Bronchial epithelial cell (primary cell): Measurements from ENCODE around the gene ITGB1BP1. TPM values are rescaled to one million over a fixed set of nuclear protein-coding genes. Genes with fewer than 3 reads are reported as not detected.

Source experiments
- DNase-seq: peaks from one replicate; pipeline ENCODE4 v3.0.0-alpha.2; 2010; ENCODE audit warnings: low read depth
- FAIRE-seq: peaks from 2 replicates; lab custom pipeline; 2011; peaks lifted over from hg19 to GRCh38; lab: Jason Lieb, UNC
- H3K27me3 ChIP-seq: 2 replicates; pipeline ENCODE4 v1.5.1; 2011; ENCODE audit warnings: low read length; ENCODE audit not compliant: control insufficient read depth, insufficient read depth
- H3K36me3 ChIP-seq: 2 replicates; pipeline ENCODE4 v1.5.1; 2011; ENCODE audit warnings: low read length; ENCODE audit not compliant: control insufficient read depth, insufficient read depth
- H3K4me3 ChIP-seq: 2 replicates; pipeline ENCODE4 v1.5.1; 2011; ENCODE audit warnings: mild to moderate bottlenecking, low read depth, low read length, control low read depth
- CTCF ChIP-seq: IDR thresholded peaks from 2 replicates; pipeline ENCODE4 v1.5.1; 2011; ENCODE audit warnings: mild to moderate bottlenecking, moderate library complexity, low read length, control low read depth, inconsistent platforms; ENCODE audit not compliant: insufficient read depth, severe bottlenecking
- total RNA-seq: library from RNA; depleted of rRNA; stranded (reverse); fragments of >200 nt; gene quantifications from 2 replicates; pipeline ENCODE4 v1.2.1, GENCODE V29; 2014

Gene ITGB1BP1
- total RNA-seq, 1 donor from 2014 or later = 18.7 TPM

DNA sequence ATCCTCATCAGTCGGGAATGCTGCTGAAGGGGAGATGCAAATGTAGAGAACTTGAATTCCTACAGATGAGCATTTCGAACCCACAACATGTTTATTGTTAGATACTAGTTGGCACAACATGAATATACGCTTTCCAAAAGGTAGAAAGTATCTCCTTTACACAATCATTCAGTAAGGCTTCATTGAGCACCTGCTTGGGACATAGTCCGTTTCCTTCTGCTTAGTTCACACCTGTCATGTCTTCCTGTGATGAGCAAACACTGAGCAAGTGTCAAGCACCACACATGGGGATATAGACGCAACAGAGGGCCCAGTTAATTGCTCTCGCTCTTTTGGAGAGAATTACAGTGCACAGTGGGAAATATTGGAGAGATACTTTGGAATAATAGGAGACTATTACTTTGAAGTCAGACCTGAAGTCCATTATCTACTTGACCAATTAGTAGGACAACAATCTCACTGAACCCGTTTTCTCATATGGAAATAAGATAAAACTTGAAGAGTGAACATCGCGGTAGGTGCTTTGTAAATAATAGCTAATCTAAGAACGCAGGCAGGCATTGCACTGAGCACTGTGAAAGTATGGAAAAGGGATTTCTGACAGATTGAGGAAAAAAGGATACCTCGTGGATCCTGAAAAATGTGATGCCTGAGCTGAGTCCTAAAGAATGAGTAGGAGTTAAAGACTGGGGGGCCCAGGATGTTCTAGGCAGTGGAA is 1.3 kb upstream of the ITGB1BP1 start:
- DNase-seq (no peak), FAIRE-seq (no peak)
- no peak for TF ChIP-seq CTCF
- H3K4me3 ChIP-seq = peak overlapping the region; percentile 83
- H3K27me3 ChIP-seq = no peaks in the 10 kb centered on the region
- peaks cover 2% of the 10 kb centered on the region for H3K36me3 ChIP-seq

- H3K4me3 ChIP-seq = peak overlapping the region; percentile 83
- FAIRE-seq (no peak), DNase-seq (peak; percentile 33)
- TF ChIP-seq CTCF = no peak
- no peaks in the 10 kb centered on the region for H3K27me3 ChIP-seq
- H3K36me3 ChIP-seq = no peaks in the 10 kb centered on the region
These were observed 569 bp upstream of the ITGB1BP1 start for GRCh38 chr2:9423922-9424272.

GRCh38 chr2:9422321-9423099 is 818 bp downstream of the ITGB1BP1 start:
- Histone ChIP-seq H3K4me3 (peak overlapping the region; percentile 83), H3K27me3 (no peaks in the 10 kb centered on the region), H3K36me3 (peaks cover 1% of the 10 kb centered on the region)
- FAIRE-seq (no peak), DNase-seq (no peak)
- TF ChIP-seq CTCF = no peak

DNA sequence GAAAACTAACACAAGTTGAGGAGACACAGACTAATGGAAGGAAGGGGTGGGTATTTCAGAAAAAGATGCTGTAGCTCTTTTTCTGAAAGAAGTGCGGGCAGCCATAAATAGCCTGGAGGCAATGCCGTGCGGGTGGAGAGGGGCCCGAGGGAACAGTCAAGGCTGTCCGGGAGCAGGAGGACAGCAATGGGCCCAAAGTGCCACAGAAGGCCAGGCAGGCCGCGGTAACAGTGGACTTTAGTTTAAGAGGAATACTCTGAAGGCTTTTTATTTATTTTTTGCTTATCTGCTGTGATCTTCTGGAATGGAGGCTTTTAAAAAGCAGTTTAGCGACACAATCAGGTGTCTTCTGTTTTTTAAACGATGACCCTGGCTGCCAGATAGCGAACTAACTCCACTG is 2.8 kb downstream of the ITGB1BP1 start:
- H3K4me3 ChIP-seq = no peak overlapping the region
- FAIRE-seq = no peak
- DNase-seq = no peak
- H3K36me3 ChIP-seq = peaks cover 1% of the 10 kb centered on the region
- TF ChIP-seq CTCF = no peak
- no peaks in the 10 kb centered on the region for H3K27me3 ChIP-seq

DNA sequence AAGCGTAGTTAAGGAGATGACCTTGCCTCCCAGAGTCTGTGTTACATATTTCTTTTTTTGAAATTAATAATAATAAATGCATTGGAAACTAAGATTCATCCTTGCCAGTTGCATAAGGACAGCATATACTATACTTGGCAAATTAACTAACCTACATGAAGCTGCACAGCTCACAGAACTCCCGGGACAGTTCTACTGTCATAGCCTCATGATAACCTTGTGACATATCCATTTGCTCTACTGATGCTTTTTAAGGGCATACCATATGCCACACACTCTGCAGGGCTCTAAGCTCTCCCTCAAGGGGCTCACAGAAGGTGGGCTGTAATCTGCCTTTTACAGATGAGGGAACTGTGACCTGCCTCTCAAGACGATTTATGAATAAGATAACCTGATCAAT is 3.8 kb downstream of the ITGB1BP1 start:
- Histone ChIP-seq H3K4me3 (no peak overlapping the region), H3K36me3 (peaks cover 1% of the 10 kb centered on the region), H3K27me3 (no peaks in the 10 kb centered on the region)
- DNase-seq = no peak
- no peak for FAIRE-seq
- TF ChIP-seq CTCF = no peak

DNA sequence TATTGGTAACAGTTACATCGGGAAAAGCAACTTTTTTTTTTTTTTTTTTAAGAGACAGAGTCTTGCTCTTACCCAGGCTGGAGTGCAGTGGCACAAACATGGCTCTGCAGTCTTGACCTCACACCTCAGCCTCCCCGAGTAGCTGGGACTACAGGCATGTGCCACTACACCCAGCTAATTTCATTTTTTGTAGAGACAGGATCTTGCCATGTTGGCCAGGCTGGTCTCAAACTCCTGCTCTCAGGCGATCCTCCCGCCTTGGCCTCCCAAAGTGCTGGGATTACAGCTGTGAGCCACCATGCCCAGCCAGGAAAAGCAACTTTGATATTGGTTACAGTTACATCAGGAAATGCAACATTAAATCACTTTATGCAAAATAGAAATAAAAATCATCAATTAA is 4.6 kb downstream of the ITGB1BP1 start:
- FAIRE-seq (no peak), DNase-seq (no peak)
- peaks cover 1% of the 10 kb centered on the region for H3K36me3 ChIP-seq
- no peak overlapping the region for H3K4me3 ChIP-seq
- TF ChIP-seq CTCF = no peak
- no peaks in the 10 kb centered on the region for H3K27me3 ChIP-seq
